Endothelial cell of umbilical vein (primary cell): Measurements from ENCODE around the gene NACA2. TPM values are rescaled to one million over a fixed set of nuclear protein-coding genes. Genes with fewer than 3 reads are reported as not detected.

Source experiments
- BruUV-seq: library from RNA; stranded (reverse); fragments of 400-500 nt; replicated peaks from 2 replicates; lab custom pipeline; 2021; lab: Mats Ljungman, UMichigan
- CTCF ChIA-PET: fragments of 300-600, 350-600 bp; sonication (Branson Sonifier 250); formaldehyde crosslinking; loops from one replicate; lab custom pipeline; 2021; ENCODE audit warnings: antibody characterized with exemption, inconsistent platforms; lab: Charles Lee
- POLR2A ChIA-PET: fragments of 300-600, 350-600 bp; sonication (Branson Sonifier 250); formaldehyde crosslinking; loops from one replicate; lab custom pipeline; 2021; ENCODE audit warnings: antibody characterized with exemption, inconsistent platforms; lab: Charles Lee
- DNase-seq: peaks from one replicate; pipeline ENCODE4 v3.0.0-alpha.2; 2011; ENCODE audit warnings: low read depth, low spot score
- FAIRE-seq: peaks from 2 replicates; lab custom pipeline; 2011; peaks lifted over from hg19 to GRCh38; lab: Jason Lieb, UNC
- H2AFZ ChIP-seq: 2 replicates; pipeline ENCODE4 v1.6.0; 2012; ENCODE audit warnings: low read depth, low read length, control low read depth, inconsistent platforms
- H3K27ac ChIP-seq: 2 replicates; pipeline ENCODE4 v1.5.1; 2011; ENCODE audit warnings: low read depth, mild to moderate bottlenecking, control low read depth, low read length, moderate library complexity; ENCODE audit not compliant: insufficient read depth
- H3K27me3 ChIP-seq, 2 experiments: 2 replicates each; pipeline versions ENCODE4 v1.6.0 to v1.6.1; 2011; ENCODE audit warnings: low read length in 2 of 2, mixed read lengths in 1 of 2; ENCODE audit not compliant: control insufficient read depth in 2 of 2, insufficient read depth in 2 of 2
- H3K36me3 ChIP-seq, 2 experiments: 2 replicates in 1 of 2; 3 replicates in 1 of 2; pipeline ENCODE4 v1.5.1; 2011; ENCODE audit warnings: low read length in 2 of 2, mild to moderate bottlenecking in 1 of 2, moderate library complexity in 1 of 2; ENCODE audit not compliant: control insufficient read depth in 2 of 2, insufficient read depth in 2 of 2; ENCODE audit errors: extremely low read depth in 1 of 2
- H3K4me1 ChIP-seq: 3 replicates; pipeline ENCODE4 v1.5.1; 2011; ENCODE audit warnings: mild to moderate bottlenecking, low read length; ENCODE audit not compliant: control insufficient read depth, insufficient read depth; ENCODE audit errors: extremely low read depth
- H3K4me2 ChIP-seq: 2 replicates; pipeline ENCODE4 v1.6.1; 2011; ENCODE audit warnings: low read length, control low read depth, mixed read lengths; ENCODE audit not compliant: insufficient read depth
- H3K4me3 ChIP-seq, 3 experiments: fragments of 200-600 bp in 1 of 3; sonication (generic), shearing (Covaris generic) in 1 of 3; replicated peaks in 1 of 3; 2 replicates each; pipeline ENCODE4 v1.5.1; 2011 to 2016; ENCODE audit warnings: control low read depth in 3 of 3, low read length in 3 of 3, mild to moderate bottlenecking in 2 of 3, inconsistent platforms in 1 of 3, low read depth in 1 of 3, moderate library complexity in 1 of 3; ENCODE audit not compliant: insufficient read depth in 1 of 3
- H3K79me2 ChIP-seq: 2 replicates; pipeline ENCODE4 v1.6.0; 2012; ENCODE audit warnings: low read length, inconsistent platforms; ENCODE audit not compliant: control insufficient read depth, insufficient read depth
- H3K9ac ChIP-seq: replicated peaks from 2 replicates; pipeline ENCODE3; 2011; ENCODE audit warnings: low read length, control low read depth; ENCODE audit not compliant: insufficient read depth; ENCODE audit errors: extremely low read depth
- H3K9me1 ChIP-seq: replicated peaks from 3 replicates; pipeline ENCODE4 v1.6.0; 2011; ENCODE audit warnings: mild to moderate bottlenecking, low read length; ENCODE audit not compliant: control insufficient read depth, insufficient read depth; ENCODE audit errors: extremely low read depth
- H3K9me3 ChIP-seq: replicated peaks from 2 replicates; pipeline ENCODE4 v1.5.1; 2012; ENCODE audit warnings: low read length, inconsistent platforms; ENCODE audit not compliant: control insufficient read depth, insufficient read depth
- H4K20me1 ChIP-seq: replicated peaks from 2 replicates; pipeline ENCODE3; 2011; ENCODE audit warnings: mild to moderate bottlenecking, low read length; ENCODE audit not compliant: control insufficient read depth, insufficient read depth; ENCODE audit errors: extremely low read depth
- CTCF ChIP-seq, 2 donors: IDR thresholded peaks; 1 replicate in 1 of 2; 2 replicates in 1 of 2; pipeline ENCODE4 v1.5.1; 2011; ENCODE audit warnings: low read length in 2 of 2, mild to moderate bottlenecking in 2 of 2, moderate library complexity in 2 of 2, control low read depth in 1 of 2, inconsistent platforms in 1 of 2, low read depth in 1 of 2; ENCODE audit not compliant: insufficient read depth in 1 of 2; ENCODE audit errors: extremely low read depth in 1 of 2
- EZH2 ChIP-seq: IDR thresholded peaks from 2 replicates; pipeline ENCODE4 v1.6.1; 2012; ENCODE audit warnings: borderline replicate concordance, low read depth, mild to moderate bottlenecking, moderate library complexity, low read length, inconsistent platforms; ENCODE audit not compliant: severe bottlenecking
- FOS ChIP-seq: IDR thresholded peaks from 2 replicates; pipeline ENCODE4 v1.6.1; 2011; ENCODE audit warnings: mild to moderate bottlenecking, low read length, moderate library complexity, borderline replicate concordance; ENCODE audit not compliant: insufficient read depth
- GATA2 ChIP-seq: IDR thresholded peaks from 2 replicates; pipeline ENCODE4 v1.7.0; 2011; ENCODE audit warnings: low read depth, mild to moderate bottlenecking, moderate library complexity, mixed read lengths, low read length; ENCODE audit not compliant: insufficient read length, insufficient read depth
- JUN ChIP-seq: IDR thresholded peaks from 2 replicates; pipeline ENCODE4 v1.6.1; 2011; ENCODE audit warnings: borderline replicate concordance, low read depth; ENCODE audit not compliant: insufficient read length, insufficient read depth
- MAX ChIP-seq: IDR thresholded peaks from 2 replicates; pipeline ENCODE4 v1.6.1; 2011; ENCODE audit not compliant: insufficient read depth, insufficient read length
- MYC ChIP-seq: IDR thresholded peaks from one replicate; pipeline ENCODE4 v1.6.1; 2011; ENCODE audit warnings: mild to moderate bottlenecking, low read depth, low read length
- POLR2A ChIP-seq: IDR thresholded peaks from 2 replicates; pipeline ENCODE4 v1.6.1; 2012; ENCODE audit warnings: low read depth, mild to moderate bottlenecking, control low read depth, low read length
- POLR2AphosphoS5 ChIP-seq: IDR thresholded peaks from 2 replicates; pipeline ENCODE4 v1.6.1; 2012; ENCODE audit warnings: low read depth, mild to moderate bottlenecking, control low read depth, low read length, moderate library complexity; ENCODE audit not compliant: insufficient read depth
- dilution Hi-C: fragments of 300-500 bp; cut with MboI; formaldehyde crosslinking; loops from one replicate; pipeline ENCODE4 v1.15.0; 2019; ENCODE audit warnings: low sequenced_read_pairs; ENCODE audit not compliant: extremely low pct_ligation_motif_present
- intact Hi-C: fragments of 100-400 bp; cut with micrococcal nuclease; formaldehyde crosslinking; loops from one replicate; pipeline ENCODE4 v1.10.0; 2022
- polyA plus RNA-seq, 4 experiments: library from polyadenylated mRNA; depleted of rRNA in 3 of 4; stranded (reverse) in 3 of 4; unstranded in 1 of 4; fragments of >200 nt; gene quantifications; 2 replicates each; pipeline versions ENCODE4 v1.2.1 to v1.2.3, GENCODE V29; 2011 to 2012; ENCODE audit warnings: missing spikeins in 1 of 4
- total RNA-seq: library from RNA; stranded (reverse); gene quantifications from 2 replicates; pipeline ENCODE4 v1.2.3, GENCODE V29; 2021

The NACA2 gene
- total and polyA plus RNA-seq, 2 donors (not counting 3 experiments of a cell fraction or from before 2014, with no cell fraction given) = not detected

- no peak overlapping the region for H3K4me3 ChIP-seq
- H3K36me3 ChIP-seq = no peaks in the 10 kb centered on the region
- no peaks in the 10 kb centered on the region for H3K79me2 ChIP-seq
- FAIRE-seq (no peak), DNase-seq (no peak)
- H3K27ac ChIP-seq = no peak overlapping the region
- TF ChIP-seq POLR2A = no peak
- TF ChIP-seq EZH2 = no peak
- TF ChIP-seq CTCF (IDR thresholded peaks at IDR 0.05; ENCODE audit: extremely low read depth in 1 of 2, insufficient read depth in 1 of 2, low read depth in 1 of 2, low read length in 2 of 2) = no peak
- no peak for TF ChIP-seq GATA2
- no peak for TF ChIP-seq JUN
- TF ChIP-seq MYC = no peak
- no peak for TF ChIP-seq FOS
- no peak for TF ChIP-seq MAX
- no peak for TF ChIP-seq POLR2AphosphoS5
- intact Hi-C loops (no loop called here), dilution Hi-C loops (no loop called here)
- POLR2A ChIA-PET = no interaction called here
- H3K27me3 ChIP-seq = peaks cover 0 to 21% of the 10 kb centered on the region in 2 experiments
- H4K20me1 ChIP-seq = no peaks in the 10 kb centered on the region
- BruUV-seq = no TSS peak
- H3K9me3 ChIP-seq = no peaks in the 10 kb centered on the region
- no peaks in the 10 kb centered on the region for H3K9me1 ChIP-seq
- no peak overlapping the region for H3K9ac ChIP-seq
- no peak overlapping the region for H3K4me2 ChIP-seq
- CTCF ChIA-PET = interaction anchor here (0.8 to 0.9 kb wide), 2 partner anchors 10 to 13 kb away, joined by 3 read pairs; no protein-coding TSS in a partner anchor
- H3K4me1 ChIP-seq = no peaks in the 10 kb centered on the region
- no peak overlapping the region for H2AFZ ChIP-seq
These were observed 34.5 kb upstream of the NACA2 start for GRCh38 chr17:61625564-61625963.
